ENCODE results near the gene ZNF334.

Gene ZNF334

DNA sequence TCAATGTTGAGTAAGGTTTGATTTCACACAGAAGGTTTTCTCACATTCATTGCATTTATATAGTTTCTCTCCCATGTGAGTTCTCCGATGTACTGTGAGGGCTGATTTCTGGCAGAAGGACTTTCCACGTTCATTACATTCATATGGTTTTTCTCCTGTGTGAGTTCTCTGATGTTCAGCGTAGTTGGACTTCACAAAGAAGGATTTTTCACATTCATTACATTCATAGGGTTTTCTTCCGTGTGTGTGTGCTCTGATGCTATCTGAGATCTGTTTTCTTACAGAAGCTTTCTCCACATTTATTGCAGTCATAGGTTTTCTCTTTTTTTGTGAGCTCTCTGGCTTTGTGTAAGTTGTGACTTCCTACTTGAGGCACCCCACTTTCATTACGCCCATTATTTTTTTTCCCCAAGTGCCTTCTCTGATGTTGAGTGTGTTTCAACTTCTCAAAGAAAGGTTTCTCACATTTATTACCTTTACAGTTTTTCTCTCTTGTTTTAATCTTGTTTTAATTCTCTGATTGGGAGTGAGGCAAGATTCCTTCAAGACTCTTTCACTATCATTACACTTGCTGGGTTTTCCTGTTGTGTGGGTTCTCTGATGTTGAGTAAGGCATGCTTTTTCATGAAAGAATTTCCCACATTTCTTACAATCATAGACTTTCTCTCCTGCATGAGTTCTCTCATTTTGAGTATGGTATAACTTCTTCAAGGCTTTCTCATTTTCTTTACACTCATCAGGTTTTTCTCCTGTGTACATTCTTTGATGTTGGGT is 56.9 kb downstream of the ZNF334 start:
- TF ChIP-seq FOXP2 (optimal IDR thresholded peaks at IDR 0.05; ENCODE audit: borderline replicate concordance, extremely low read depth, extremely low read length, insufficient read depth) (no peak), TAF1 (IDR thresholded peaks at IDR 0.05; ENCODE audit: borderline replicate concordance, insufficient read depth, low read length) (no peak), REST (IDR thresholded peaks at IDR 0.05; ENCODE audit: insufficient read depth in 1 of 2, low read depth in 2 of 2, low read length in 2 of 2) (no peak), SIN3A (IDR thresholded peaks at IDR 0.05; ENCODE audit: borderline replicate concordance, insufficient read depth, low read length) (no peak), POLR2AphosphoS5 (IDR thresholded peaks at IDR 0.05; ENCODE audit: low read depth, low read length) (no peak)

DNA sequence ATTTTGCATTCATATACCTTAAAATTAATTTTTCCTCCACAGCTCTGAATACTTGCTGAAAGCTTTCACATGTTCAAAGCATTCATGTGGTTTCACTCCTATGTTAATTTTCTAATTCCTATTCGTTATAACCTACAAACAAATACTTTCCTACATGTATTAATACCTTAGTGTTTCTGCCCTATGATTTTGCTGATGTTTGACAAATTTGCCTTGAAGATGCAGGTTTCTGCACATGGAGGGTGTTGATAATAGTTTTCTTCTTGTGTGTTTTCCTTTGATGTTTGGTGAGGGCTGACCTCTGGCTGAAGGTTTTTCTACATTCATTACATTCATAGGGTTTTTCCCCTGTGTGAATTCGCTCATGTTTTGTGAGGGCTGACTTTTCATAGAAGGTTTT is 57.6 kb downstream of the ZNF334 start:
- no peak for TF ChIP-seq POLR2AphosphoS5 (IDR thresholded peaks at IDR 0.05; ENCODE audit: low read depth, low read length)
- TF ChIP-seq SIN3A (IDR thresholded peaks at IDR 0.05; ENCODE audit: borderline replicate concordance, insufficient read depth, low read length): no peak
- no peak for TF ChIP-seq FOXP2 (optimal IDR thresholded peaks at IDR 0.05; ENCODE audit: borderline replicate concordance, extremely low read depth, extremely low read length, insufficient read depth)
- TF ChIP-seq TAF1 (IDR thresholded peaks at IDR 0.05; ENCODE audit: borderline replicate concordance, insufficient read depth, low read length): no peak
- TF ChIP-seq REST (IDR thresholded peaks at IDR 0.05; ENCODE audit: insufficient read depth in 1 of 2, low read depth in 2 of 2, low read length in 2 of 2): no peak
